Measurements from ENCODE around the gene PHACTR3.
A peak's percentile ranks its signal among the peaks of the same experiment; 100 is the strongest.

PHACTR3 gene

DNA sequence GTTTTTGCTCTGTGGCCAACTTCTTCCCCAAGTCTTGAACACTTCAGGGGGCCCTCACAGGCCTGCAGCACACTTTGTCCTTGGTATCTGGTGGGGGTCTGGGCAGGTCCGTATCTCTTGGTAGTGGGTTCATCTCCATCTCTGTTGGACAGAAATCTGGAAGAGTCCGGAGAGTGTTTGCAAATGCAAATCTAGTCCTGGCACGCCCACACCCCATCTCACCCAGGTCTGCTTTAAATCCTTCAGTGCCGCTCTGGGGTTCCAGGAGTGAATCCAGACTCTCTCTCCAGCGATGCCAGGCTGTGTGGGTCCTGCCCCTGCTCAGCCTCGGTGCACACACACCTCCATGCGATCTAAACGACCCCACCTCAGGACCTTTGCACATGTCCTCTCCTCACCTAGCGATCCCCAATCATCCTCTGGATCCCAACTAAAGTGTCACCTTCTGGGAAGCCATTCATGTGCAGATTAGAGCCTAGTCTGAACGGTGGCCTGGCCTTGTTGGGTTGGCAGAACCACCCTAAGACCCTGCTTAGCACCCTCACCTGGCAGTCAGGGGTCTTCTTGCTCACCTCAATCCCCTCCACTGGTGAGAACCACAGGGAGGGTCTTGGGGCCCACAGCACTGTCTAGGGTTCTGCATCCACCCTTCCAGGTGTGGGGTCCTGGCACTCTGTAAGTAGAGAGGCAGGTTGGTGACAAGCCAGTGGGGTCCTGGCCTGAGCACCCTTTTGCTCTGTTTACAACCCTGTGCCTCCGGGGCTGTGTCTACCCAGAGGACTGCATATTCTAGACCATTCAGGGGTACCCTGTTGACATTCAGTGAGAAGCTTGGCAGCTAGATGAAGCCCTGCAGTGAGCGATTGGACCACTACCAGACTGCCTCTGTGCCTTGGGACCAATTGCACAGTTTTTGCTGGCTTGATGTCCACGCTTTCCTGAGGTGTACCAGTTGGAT lies 228.3 kb downstream of the PHACTR3 start:
- H3K4me3 ChIP-seq (ENCODE audit: low read depth, low read length), result no peak overlapping the region
- DNase-seq (ENCODE audit: low read depth), result no peak
- TF ChIP-seq, protein P1, sequence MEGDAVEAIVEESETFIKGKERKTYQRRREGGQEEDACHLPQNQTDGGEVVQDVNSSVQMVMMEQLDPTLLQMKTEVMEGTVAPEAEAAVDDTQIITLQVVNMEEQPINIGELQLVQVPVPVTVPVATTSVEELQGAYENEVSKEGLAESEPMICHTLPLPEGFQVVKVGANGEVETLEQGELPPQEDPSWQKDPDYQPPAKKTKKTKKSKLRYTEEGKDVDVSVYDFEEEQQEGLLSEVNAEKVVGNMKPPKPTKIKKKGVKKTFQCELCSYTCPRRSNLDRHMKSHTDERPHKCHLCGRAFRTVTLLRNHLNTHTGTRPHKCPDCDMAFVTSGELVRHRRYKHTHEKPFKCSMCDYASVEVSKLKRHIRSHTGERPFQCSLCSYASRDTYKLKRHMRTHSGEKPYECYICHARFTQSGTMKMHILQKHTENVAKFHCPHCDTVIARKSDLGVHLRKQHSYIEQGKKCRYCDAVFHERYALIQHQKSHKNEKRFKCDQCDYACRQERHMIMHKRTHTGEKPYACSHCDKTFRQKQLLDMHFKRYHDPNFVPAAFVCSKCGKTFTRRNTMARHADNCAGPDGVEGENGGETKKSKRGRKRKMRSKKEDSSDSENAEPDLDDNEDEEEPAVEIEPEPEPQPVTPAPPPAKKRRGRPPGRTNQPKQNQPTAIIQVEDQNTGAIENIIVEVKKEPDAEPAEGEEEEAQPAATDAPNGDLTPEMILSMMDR (IDR thresholded peaks at IDR 0.05; ENCODE audit: insufficient read depth, low read depth, low read length, missing control alignments), result no peak

DNA sequence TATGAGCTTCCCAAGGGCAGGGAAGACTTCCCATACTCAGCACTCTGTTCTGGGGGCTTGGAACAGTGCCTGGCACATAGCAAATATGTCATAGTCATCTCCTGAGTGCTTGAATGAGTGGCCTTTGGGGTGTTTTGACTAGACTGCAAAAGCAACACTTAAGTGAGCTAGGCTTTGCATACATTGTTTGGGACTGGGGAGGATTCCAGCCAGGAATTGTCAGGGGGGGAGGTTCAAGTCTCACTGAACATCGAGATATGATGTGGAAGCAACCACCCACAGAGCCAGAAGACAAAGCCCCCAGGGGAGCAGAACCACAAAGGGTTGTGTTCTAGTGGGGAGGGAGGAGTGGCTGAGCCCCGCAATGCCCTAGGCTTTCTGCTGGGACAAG lies 230.7 kb downstream of the PHACTR3 start:
- DNase-seq (ENCODE audit: low read depth), result no peak
- no peak overlapping the region for H3K4me3 ChIP-seq (ENCODE audit: low read depth, low read length)
- TF ChIP-seq, protein P1 (IDR thresholded peaks at IDR 0.05; ENCODE audit: insufficient read depth, low read depth, low read length, missing control alignments), result no peak

DNA sequence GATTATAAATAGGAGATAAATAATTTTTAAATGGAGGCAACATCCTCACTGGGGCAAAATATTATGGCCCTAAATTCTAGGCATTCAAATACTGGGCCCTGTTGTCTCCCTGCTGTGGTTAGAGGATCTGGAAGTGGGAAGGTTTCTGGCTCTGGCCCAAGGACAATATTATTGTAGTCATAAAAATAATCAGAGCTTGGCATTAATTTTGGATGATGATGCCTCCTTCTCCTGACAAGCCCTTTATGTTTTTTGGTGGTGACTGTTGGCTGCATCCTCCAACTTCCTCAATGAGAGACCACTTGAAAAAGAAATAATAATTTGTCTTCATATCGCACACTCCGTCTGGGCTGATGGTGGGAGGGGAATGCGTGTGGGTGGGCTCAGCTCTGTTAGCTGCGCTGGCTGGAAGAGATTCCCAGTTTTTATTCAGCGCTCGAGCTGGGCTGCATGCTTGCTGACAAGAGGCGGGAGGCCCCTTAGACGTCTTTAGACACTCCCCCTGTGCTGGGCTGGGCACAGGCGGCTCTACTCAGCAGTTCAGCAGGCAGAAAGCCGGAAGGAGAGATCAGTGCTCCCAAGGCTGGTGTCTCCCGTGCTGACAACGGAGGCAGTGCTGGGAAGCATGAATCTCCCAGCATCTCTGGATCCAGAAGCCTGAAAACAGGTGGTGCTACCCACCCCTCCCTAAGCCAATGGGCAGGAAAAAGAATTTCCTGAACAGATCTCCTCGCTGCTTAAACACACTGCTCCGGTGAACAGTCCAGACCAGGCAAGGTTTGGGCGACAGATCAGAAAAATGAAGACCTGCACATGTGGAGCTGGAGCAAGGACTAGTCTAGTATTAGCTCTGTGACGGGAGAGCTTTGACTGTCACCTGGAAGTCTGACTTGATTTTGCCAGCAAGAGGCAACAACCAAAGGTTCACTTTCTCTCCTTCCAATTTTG lies 231.4 kb downstream of the PHACTR3 start:
- DNase-seq (ENCODE audit: low read depth), result peak; percentile 26
- H3K4me3 ChIP-seq (ENCODE audit: low read depth, low read length), result no peak overlapping the region; the same call in 1 of the 2 replicates
- TF ChIP-seq, protein P1 (IDR thresholded peaks at IDR 0.05; ENCODE audit: insufficient read depth, low read depth, low read length, missing control alignments), result no peak

DNA sequence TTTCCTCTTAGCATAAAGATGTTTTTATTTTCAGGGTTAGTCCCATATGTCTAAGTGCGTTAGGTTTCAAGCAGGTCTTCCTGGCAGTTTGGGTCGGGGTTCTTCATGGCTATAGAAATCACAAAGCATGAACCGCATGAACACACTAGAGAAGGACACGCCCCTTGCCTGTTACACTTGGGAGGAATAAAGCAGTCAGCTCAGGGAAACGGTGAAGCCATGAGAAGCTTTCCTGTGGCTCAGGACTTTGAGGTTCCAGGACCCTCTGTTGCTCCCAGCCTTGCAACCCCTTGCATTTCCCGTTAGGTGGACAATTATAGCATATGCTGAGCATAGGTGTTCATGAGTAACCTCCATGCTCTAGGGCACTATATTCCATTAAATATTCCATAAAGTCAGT lies 232.4 kb downstream of the PHACTR3 start:
- no peak overlapping the region for H3K4me3 ChIP-seq (ENCODE audit: low read depth, low read length)
- TF ChIP-seq, protein P1 (IDR thresholded peaks at IDR 0.05; ENCODE audit: insufficient read depth, low read depth, low read length, missing control alignments), result no peak
- no peak for DNase-seq (ENCODE audit: low read depth)

DNA sequence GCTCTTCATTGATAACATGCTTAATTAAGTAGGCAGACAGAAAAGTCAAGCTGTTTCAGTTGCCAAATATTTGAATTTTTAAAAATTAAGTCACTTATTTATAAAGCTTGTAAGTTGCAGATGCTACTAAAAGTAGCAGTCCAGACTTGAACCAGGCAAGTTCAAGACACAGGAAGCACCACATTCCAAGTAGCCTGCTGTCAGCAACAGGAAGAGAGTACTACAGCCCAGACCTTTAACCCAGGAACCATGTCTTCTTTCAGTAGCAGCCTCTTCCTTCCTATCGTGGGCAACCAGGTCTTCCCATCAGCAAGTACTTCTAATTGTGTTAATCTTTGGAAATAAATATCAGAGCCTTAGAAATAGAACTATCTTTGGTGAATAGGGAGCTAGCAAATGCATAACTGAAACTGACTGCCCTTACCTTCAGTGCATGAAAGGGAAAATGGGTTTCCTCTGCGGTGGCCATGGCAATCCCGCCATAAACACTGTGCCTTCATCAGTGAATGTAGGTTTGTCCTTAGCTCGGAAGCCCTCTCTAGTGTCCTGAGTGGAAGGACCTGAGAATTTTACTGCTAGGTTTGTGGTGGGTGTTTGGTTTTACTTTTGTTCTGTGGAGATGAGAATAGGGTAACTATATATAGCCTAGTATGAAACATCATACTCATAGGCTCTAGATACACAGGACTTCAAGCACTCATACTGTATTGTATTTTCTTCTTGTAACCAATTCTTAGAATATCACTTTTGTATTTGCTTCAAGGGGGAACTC lies 233.5 kb downstream of the PHACTR3 start:
- DNase-seq (ENCODE audit: low read depth), result peak; percentile 71
- TF ChIP-seq, protein P1 (IDR thresholded peaks at IDR 0.05; ENCODE audit: insufficient read depth, low read depth, low read length, missing control alignments), result no peak
- no peak overlapping the region; the same call in 1 of the 2 replicates for H3K4me3 ChIP-seq (ENCODE audit: low read depth, low read length)

DNA sequence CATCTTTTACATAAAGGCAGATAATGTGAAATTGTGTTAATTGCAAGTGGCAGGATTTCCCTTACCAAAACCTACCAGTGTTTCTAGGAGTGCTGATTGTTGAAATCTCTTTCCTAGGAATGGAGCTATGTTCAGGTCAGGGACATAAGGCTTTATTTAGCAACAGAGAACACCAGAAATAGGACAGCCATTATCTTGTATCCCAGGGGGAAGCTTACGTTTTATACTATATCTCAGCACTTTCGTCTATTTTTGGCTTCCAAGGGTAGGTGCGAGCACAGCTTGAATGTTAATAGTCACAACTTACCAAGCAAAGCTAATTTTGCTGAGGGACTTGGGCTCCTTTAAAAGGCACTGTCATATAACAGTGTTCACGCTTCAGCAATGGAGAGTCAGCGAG lies 235.1 kb downstream of the PHACTR3 start:
- H3K4me3 ChIP-seq (ENCODE audit: low read depth, low read length), result no peak overlapping the region
- DNase-seq (ENCODE audit: low read depth), result no peak
- TF ChIP-seq, protein P1 (IDR thresholded peaks at IDR 0.05; ENCODE audit: insufficient read depth, low read depth, low read length, missing control alignments), result no peak
